A549 (cell line): Measurements from ENCODE around the gene PRCD. TPM values are rescaled to one million over a fixed set of nuclear protein-coding genes. Genes with fewer than 3 reads are reported as not detected.

Experiments
- ATAC-seq, 2 experiments: fragments of 200-7000 bp in 1 of 2; fragments of >200 bp in 1 of 2; cut with Nextera tagmentation in 1 of 2; cut with Tn5 transposase in 1 of 2; 3 replicates each; pipeline versions ENCODE4 v1.8.0 to v1.9.1; 2018 to 2020; ENCODE audit warnings: mild to moderate bottlenecking in 1 of 2, moderate library complexity in 1 of 2
- CTCF ChIA-PET: fragments of 300-600 bp; sonication (Branson Sonifier 250); formaldehyde crosslinking; extraction: SDS; loops from one replicate; lab custom pipeline; 2021; ENCODE audit warnings: antibody characterized with exemption, inconsistent platforms; lab: Yijun Ruan, JAX
- POLR2A ChIA-PET: fragments of 350-600 bp; formaldehyde crosslinking; extraction: SDS; loops from one replicate; lab custom pipeline; 2021; ENCODE audit warnings: antibody characterized with exemption, inconsistent platforms; lab: Yijun Ruan, JAX
- DNase-seq, 2 experiments: peaks; one replicate each; pipeline versions ENCODE4 v3.0.0 to v3.0.0-alpha.2; 2011 to 2016; ENCODE audit warnings: low read depth in 1 of 2, low spot score in 1 of 2
- FAIRE-seq: peaks from 2 replicates; lab custom pipeline; 2011; peaks lifted over from hg19 to GRCh38; lab: Jason Lieb, UNC
- H3K27ac ChIP-seq, 2 experiments: fragments of >200 bp; sonication (Bioruptor Twin); formaldehyde crosslinking; 3 replicates each; pipeline ENCODE4 v1.5.1; 2016 to 2017
- H3K4me1 ChIP-seq: fragments of >200 bp; sonication (Bioruptor Twin); formaldehyde crosslinking; 3 replicates; pipeline ENCODE4 v1.6.1; 2016
- H3K4me2 ChIP-seq: fragments of >200 bp; sonication (Bioruptor Twin); formaldehyde crosslinking; 3 replicates; pipeline ENCODE4 v1.6.1; 2016
- H3K4me3 ChIP-seq: fragments of >200 bp; sonication (Bioruptor Twin); formaldehyde crosslinking; 3 replicates; pipeline ENCODE4 v1.5.1; 2016
- H3K9me3 ChIP-seq: fragments of >200 bp; sonication (Bioruptor Twin); formaldehyde crosslinking; 3 replicates; pipeline ENCODE4 v1.6.1; 2016
- ATOH8 ChIP-seq: fragments of 250-450 bp; sonication (Bioruptor Pico); IDR thresholded peaks from 2 replicates; pipeline ENCODE4 v1.5.0; 2020; ENCODE audit warnings: low read depth, mild to moderate bottlenecking, moderate library complexity
- CBX2 ChIP-seq: fragments of 200-600 bp; sonication (generic); IDR thresholded peaks from 2 replicates; pipeline ENCODE4 v1.6.1; 2016; ENCODE audit warnings: low read depth, mild to moderate bottlenecking, borderline replicate concordance
- CBX8 ChIP-seq: fragments of 200-600 bp; sonication (generic); IDR thresholded peaks from 2 replicates; pipeline ENCODE4 v1.6.1; 2016
- CHD2 ChIP-seq: fragments of 150-350 bp; IDR thresholded peaks from 2 replicates; pipeline ENCODE4 v1.6.1; 2014; ENCODE audit warnings: low read length; ENCODE audit not compliant: partially characterized antibody
- EHF ChIP-seq: fragments of 250-450 bp; sonication (Bioruptor Pico); IDR thresholded peaks from 2 replicates; pipeline ENCODE4 v1.5.0; 2020; ENCODE audit warnings: mild to moderate bottlenecking
- EHMT2 ChIP-seq: fragments of 200-600 bp; sonication (generic); IDR thresholded peaks from 2 replicates; pipeline ENCODE4 v1.6.1; 2016; ENCODE audit warnings: antibody characterized with exemption, low read depth, mild to moderate bottlenecking, moderate library complexity
- HDAC2 ChIP-seq: fragments of 200-600 bp; sonication (generic); IDR thresholded peaks from 2 replicates; pipeline ENCODE4 v1.6.1; 2016
- HOXA7 ChIP-seq: fragments of 250-450 bp; sonication (Bioruptor Pico); IDR thresholded peaks from 2 replicates; pipeline ENCODE4 v1.5.0; 2020; ENCODE audit warnings: mild to moderate bottlenecking, moderate library complexity
- JUN ChIP-seq, 2 experiments: fragments of >200 bp; sonication (Bioruptor Twin); formaldehyde crosslinking; IDR thresholded peaks; 2 replicates in 1 of 2; 3 replicates in 1 of 2; pipeline ENCODE4 v1.6.1; 2016 to 2017
- MAFK ChIP-seq: fragments of 450-650 bp; IDR thresholded peaks from 2 replicates; pipeline ENCODE4 v1.6.1; 2014; ENCODE audit not compliant: partially characterized antibody
- NFE2L2 ChIP-seq: fragments of 150-350 bp; conservative IDR thresholded peaks from 2 replicates; pipeline ENCODE4 v1.6.1; 2014; ENCODE audit warnings: low read length
- PHF8 ChIP-seq: fragments of 200-600 bp; sonication (generic); IDR thresholded peaks from 2 replicates; pipeline ENCODE4 v1.6.1; 2016; ENCODE audit warnings: low read depth, mild to moderate bottlenecking, antibody characterized with exemption, moderate library complexity, borderline replicate concordance
- POLR2AphosphoS2 ChIP-seq: conservative IDR thresholded peaks from 2 replicates; pipeline ENCODE4 v1.6.1; 2012; ENCODE audit warnings: low read length, improper control_type of control experiment, inconsistent platforms
- REST ChIP-seq: fragments of 200-600 bp; sonication (generic); IDR thresholded peaks from 2 replicates; pipeline ENCODE4 v1.6.1; 2016; ENCODE audit warnings: antibody characterized with exemption, mild to moderate bottlenecking, moderate library complexity
- SREBF2 ChIP-seq: fragments of 450-650 bp; IDR thresholded peaks from 2 replicates; pipeline ENCODE4 v1.6.1; 2014; ENCODE audit warnings: mild to moderate bottlenecking, moderate library complexity
- TFCP2L1 ChIP-seq: fragments of 250-450 bp; sonication (Bioruptor Pico); IDR thresholded peaks from 2 replicates; pipeline ENCODE4 v1.5.0; 2021; ENCODE audit warnings: mild to moderate bottlenecking
- TP53 ChIP-seq: fragments of 250-450 bp; sonication (Bioruptor Pico); IDR thresholded peaks from 2 replicates; pipeline ENCODE4 v1.5.0; 2021; ENCODE audit warnings: mild to moderate bottlenecking, moderate library complexity
- WGBS: methylation state at CpG from one replicate; pipeline ENCODE4 v1.1.6; 2017; ENCODE audit errors: missing lambda C conversion rate; 5-methylcytosine and 5-hydroxymethylcytosine counted together
- polyA plus RNA-seq, 4 experiments: library from polyadenylated mRNA; depleted of rRNA in 3 of 4; stranded (reverse); fragments of >200 nt; fragmentation: RNase III in 1 of 4; extraction: RNeasy Plus Mini Kit Qiagen cat#74134 plus additional on column Dnase treatment in 1 of 4; gene quantifications; 2 replicates in 3 of 4; 3 replicates in 1 of 4; pipeline ENCODE4 v1.2.3, GENCODE V29; 2011 to 2017

The PRCD gene
- polyA plus RNA-seq, 2 of the 4 experiments (the other 2 are of a cell fraction) = not detected

DNA sequence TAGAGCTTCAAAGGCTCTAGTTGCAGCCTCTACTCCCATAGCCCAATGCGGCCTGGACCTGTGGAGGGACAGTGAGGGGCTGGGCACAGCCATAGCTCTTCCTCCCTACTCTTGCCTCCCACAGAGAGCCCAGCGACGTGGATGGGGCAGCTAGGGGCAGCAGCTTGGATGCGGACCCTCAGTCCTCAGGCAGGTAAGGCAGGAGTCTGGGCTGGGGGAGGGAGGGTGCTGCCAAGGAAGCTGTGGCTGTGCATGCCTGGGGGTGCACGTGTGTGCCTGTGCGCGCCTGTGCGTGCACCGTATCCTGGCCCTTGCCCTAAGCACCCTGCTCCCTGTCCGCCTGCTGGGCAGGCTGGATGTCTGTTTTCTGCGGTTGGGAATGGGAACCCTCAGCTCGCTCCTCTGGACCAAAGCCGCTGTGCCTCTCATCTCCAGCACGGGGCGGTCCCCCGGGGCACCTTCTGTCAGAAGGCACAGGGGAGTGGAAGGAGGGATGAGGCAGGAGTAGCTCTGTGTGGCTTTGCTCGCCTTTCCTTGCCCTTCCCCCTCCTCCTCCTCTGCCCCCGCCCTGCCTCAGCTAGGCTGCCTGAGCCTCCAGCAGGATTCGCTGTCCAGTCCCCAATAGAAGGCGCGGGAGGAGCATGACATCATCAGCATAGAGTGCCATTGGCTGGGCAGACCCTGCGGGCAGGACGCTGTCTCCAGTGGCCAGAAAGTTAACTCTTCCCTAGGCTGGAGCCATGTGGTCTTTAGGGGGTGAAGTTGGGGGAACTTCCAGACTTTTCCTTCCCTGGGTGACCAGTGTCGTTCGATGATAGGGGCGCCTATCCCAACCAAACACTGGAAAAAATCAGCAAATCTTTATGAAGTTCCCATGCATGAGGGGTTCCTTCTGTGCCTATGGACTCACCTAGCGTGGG lies 797 bp downstream of the PRCD start (continued):
- no peak for TF ChIP-seq CBX2
- peak in 1 of 2 experiments; percentile 50; a peak in 2 of 5 replicates for TF ChIP-seq JUN (IDR thresholded peaks at IDR 0.05)
- no peak for TF ChIP-seq CBX8
- no peak for TF ChIP-seq EHMT2
- TF ChIP-seq SREBF2 = no peak
- TF ChIP-seq PHF8 = no peak
- no peak for TF ChIP-seq ATOH8 (CRISPR knock-in tag)

- ChIA-PET POLR2A (interaction anchor here (0.5 kb wide), 1 partner anchor 186 kb away, joined by 5 read pairs; no protein-coding TSS in a partner anchor), CTCF (interaction anchor here (0.9 to 17.7 kb wide), 9 partner anchors 11 to 185 kb away, joined by 3 to 362 read pairs (median 14); no protein-coding TSS in a partner anchor)
- WGBS = 87% methylated on average over 10 of the region's 10 CpGs
Observed at GRCh38 chr17:76541739-76542454, 2.1 kb downstream of the PRCD start.

GRCh38 chr17:76542566-76542971 lies 2.7 kb downstream of the PRCD start:
- CTCF ChIA-PET = interaction anchor here (0.9 to 17.7 kb wide), 7 partner anchors 10 to 185 kb away, joined by 3 to 362 read pairs (median 12); no protein-coding TSS in a partner anchor
- no peak for DNase-seq
- Histone ChIP-seq H3K4me3 (no peak overlapping the region), H3K4me2 (no peak overlapping the region)
- no peak for TF ChIP-seq HDAC2
- TF ChIP-seq MAFK = no peak
- TF ChIP-seq CBX2 = no peak
- TF ChIP-seq EHF (CRISPR knock-in tag) = no peak
- no peak for TF ChIP-seq NFE2L2
- TF ChIP-seq POLR2AphosphoS2 = no peak
- no peak for TF ChIP-seq TFCP2L1 (CRISPR knock-in tag)
- TF ChIP-seq, all 56 proteins: peak for 0
- FAIRE-seq (no peak), ATAC-seq (no peak)
- POLR2A ChIA-PET = interaction anchor here (1.0 kb wide), 1 partner anchor 15 kb away, joined by 4 read pairs; no protein-coding TSS in a partner anchor
- H3K27ac ChIP-seq = peak overlapping the region in 1 of 2 experiments; percentile 18; a peak in 1 of 6 replicates
- WGBS = 84% methylated on average over 10 of the region's 10 CpGs
- H3K9me3 ChIP-seq = no peaks in the 10 kb centered on the region
- peaks cover 22% of the 10 kb centered on the region for H3K4me1 ChIP-seq

More at GRCh38 chr17:76541739-76542454, 2.1 kb downstream of the PRCD start:
- DNase-seq (no peak), FAIRE-seq (no peak), ATAC-seq (no peak)
- no peaks in the 10 kb centered on the region for H3K9me3 ChIP-seq
- H3K4me3 ChIP-seq = no peak overlapping the region
- TF ChIP-seq JUN (IDR thresholded peaks at IDR 0.05) (no peak), CHD2 (no peak), TP53 (CRISPR knock-in tag) (no peak), CBX2 (no peak), HOXA7 (CRISPR knock-in tag) (no peak), REST (no peak)
- H3K27ac ChIP-seq = peak overlapping the region; percentile 79 to 86; a peak in 4 of 6 replicates
- peaks cover 15% of the 10 kb centered on the region for H3K4me1 ChIP-seq
- H3K4me2 ChIP-seq = no peak overlapping the region
